HuH-7 (cell line): ENCODE data around the gene WDR90.
A peak's percentile ranks its signal among the peaks of the same experiment; 100 is the strongest.

ENCODE experiments used
- DNase-seq: peaks from one replicate; pipeline ENCODE4 v3.0.0; 2011; ENCODE audit warnings: low spot score

Gene WDR90

GRCh38 chr16:638836-639235, 10.3 kb upstream of the WDR90 start:
- no peak for DNase-seq

DNA sequence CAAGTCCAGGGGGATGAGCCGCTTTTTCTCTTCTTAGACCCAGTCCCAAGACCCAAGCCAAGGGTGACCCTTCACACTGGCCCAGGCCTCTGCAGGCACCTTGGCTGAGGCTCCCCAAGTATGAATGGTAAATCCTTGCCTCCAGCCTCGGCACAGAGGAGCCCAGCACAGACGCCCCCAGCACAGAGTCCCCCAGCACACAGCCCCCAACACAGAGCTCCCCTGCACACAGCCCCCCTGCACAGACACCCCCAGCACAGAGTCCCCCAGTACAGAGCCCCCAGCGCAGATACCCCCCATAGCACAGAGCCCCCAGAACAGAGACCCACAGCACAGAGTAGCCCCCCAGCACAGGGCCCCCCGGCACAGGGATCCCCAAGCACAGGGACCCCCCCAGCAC, 8.6 kb upstream of the WDR90 start:
- DNase-seq: no peak

DNA sequence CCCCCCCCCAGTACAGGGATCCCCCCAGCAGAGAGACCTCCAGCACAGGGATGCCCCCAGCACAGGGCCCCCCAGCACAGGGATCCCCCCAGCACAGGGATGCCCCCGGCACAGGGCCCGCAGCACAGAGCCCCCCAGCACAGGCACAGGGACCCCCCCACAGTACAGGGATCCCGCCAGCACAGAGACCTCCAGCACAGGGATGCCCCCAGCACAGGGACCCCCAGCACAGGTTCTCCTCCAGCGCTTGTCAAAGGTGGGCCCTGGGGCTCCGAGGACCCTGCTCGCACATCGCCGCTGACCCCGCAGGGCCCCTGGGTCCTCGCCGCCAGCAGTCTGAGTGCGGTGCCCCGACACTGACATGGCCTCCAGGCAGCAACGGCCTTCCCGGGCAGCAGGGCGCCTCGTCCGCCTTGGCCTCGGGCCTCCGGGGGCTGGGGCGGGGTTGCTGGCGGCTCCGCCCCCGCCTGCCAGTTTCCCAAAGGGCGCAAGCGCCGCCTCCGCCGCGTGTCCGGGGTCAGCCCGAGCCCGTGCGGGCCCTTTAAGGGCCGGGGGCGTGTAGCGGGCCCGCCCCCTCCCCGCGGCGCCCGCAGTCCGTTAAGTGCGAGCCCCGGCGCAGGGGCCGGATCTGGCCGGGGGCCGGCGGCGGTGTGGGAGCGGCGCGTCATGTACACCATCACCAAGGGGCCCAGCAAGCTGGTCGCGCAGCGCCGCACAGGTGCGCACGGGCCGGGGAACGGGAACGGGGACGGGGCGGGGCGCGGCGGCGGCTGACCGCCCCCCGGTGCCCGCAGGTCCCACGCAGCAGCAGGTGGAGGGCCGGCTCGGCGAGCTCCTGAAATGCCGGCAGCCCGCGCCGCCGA, 7.6 kb upstream of the WDR90 start, which contains the start of gene MCRIP2:
MCRIP2 (plus strand) TSS at position 503 of the 863 bp plus-strand sequence; CDS start at position 667, 164 bp downstream.
- peak; percentile 86 for DNase-seq

DNA sequence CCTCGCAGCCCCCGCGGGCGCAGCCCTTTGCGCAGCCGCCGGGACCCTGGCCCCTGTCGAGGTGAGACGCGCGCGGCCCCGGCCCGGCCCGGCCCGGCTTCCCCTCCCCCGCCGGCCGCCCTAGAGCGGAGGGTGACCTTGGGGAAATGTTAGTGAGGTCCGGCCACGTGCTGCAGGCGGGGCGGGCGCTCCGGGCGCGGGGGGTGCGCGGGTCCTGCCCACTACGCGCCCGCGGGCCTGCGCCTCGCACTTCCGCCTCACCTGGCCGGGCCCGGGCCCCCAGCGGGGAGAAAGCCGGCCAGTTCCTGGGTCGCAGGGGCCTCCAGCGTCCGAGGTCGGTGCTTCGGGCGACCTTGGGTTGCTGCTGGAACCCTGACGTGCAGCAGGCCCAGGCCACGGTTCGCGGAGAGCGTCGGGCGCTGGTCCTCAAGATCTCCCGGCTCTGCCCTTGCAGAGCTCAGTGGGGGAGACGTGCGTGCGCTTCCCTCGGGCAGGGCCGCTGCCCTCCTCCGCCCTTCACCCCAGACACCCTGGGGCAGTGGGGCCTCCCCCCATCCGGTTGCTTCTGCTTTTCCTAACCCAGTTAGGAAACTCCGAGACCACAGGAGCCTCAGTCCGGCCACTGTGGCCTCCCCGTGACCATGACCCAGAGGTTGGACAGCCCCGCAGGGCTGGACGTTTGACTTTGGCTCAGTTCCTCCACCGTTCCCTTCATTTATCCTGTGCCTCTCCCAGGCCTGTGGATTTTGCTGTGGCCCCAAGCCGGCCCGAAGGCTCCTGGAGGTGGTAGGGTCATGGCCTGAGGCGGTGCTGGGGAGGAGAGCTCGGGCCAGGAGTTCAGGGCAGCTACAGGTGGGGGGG, 6.7 kb upstream of the WDR90 start:
- peak; percentile 44 for DNase-seq

DNA sequence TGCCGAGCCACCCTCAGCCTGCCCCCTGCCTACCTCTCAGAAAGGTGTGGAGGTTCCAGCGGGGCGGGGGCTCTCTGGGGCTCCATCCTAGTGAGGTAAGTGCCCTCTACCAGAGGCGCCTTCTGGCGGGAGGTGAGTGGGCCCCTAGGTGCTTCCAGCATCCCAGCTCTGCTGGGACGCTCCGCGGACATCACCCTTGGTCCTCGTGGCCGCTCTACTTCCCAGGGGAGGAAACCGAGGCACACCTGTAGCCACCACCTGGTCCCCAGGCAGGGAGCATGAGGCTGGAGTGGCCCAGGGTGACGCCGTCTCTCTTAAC, 6.2 kb upstream of the WDR90 start:
- no peak for DNase-seq

DNA sequence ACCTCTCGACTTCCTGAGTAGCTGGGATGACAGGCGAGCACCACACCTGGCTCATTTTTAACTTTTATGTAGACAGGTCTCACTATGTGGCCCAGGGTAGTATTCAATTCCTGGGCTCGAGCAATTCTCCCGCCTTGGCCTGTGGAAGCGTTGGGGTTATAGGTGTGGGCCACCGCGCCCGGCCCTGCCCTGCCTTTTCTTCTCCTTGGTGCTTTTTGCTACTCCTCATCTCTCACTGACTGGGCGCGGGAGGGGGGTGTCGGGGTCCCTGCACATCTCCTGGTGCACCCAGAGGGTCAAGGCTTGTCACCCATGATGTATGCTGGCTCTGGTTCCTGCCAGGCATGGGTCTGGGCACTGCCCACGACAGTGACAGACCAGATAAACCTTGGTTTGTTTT, 4.6 kb upstream of the WDR90 start:
- no peak for DNase-seq

GRCh38 chr16:645852-646678, 3.1 kb upstream of the WDR90 start:
- DNase-seq: peak; percentile 61

DNA sequence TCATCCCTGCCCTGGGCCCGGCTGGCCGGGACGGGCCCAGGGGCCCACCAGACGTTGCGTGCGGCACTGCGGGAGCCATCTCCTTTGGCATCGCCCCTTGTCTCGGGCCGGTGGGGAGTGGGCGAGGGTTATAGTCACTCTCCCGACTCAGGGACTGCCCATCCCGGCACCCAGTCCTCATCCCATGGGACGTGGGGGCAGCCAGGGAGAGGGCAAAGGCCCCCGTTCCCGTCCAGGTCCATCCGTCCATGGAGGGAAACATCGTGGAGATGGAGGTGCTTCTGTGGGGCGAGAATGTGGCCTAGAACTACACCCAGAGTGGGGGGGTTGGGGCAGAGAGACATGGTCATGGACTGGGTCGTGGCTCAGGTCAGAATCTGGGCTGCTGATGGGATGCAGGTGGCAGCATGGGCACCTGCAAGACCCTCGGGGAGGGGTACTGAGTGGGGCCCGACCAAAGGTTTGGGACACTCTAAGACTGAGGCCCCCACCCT, 2.4 kb upstream of the WDR90 start:
- no peak for DNase-seq

DNA sequence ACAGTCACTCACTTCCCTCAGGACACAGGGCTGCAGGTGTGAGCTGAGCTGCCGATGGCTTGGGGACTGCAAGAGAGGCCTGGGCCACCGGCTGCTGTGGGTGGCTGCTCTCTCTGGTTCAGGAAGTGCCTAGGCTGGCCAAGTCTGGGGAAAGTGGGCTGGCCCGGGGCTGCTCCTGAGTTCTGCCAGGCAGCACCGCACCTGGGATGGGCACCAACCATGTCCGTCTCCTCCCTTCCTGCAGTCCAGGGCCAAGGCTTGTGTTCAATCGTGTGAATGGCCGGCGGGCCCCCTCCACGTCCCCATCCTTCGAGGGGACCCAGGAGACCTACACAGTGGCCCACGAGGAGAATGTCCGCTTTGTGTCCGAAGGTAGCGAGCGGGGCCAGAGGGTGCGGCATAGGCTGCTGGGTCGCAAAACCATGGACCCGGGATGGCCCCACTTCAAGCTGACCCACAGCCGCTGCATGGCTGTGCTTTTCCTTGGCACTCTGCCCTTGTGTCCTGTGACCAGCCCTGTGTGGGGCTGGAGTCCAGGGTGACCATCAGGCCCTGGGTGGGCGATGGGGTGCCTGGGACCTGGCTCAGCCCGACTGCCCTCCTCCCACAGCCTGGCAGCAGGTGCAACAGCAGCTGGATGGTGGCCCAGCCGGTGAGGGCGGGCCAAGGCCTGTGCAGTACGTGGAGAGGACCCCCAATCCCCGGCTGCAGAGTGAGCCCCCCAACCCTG, 1.8 kb upstream of the WDR90 start:
- no peak for DNase-seq

DNA sequence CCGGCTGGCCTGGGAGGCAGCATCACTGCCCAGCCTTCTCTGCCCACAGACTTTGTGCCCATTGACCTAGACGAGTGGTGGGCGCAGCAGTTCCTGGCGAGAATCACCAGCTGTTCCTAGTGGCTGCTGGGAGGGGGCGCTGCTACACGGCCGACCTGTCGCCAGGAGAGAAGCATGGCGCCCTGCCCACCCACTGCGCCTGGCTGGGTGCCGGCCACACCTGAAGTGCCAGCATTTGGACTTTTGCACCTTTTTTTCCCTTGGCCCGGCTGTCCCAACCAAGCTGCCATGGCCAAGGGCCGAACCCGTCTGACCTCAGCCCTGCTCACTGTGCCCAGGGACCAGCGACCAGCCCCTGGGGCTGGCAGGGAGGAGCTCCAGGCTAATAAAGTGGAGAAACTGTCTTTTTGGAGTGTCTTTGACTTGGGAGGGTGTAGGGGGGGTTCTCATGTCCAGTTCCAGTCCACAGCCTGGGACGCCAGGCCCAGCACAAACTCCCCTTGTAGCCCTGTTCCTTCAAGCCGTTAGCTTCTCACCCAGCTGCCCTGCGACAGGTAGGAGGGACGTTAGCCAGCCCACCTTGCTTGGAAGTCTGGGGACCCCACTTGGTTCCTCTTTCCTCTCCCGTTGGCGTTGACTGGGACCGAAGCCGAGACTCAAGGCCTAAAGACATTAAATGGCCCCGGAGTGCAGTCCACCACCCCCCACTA, 939 bp upstream of the WDR90 start:
- DNase-seq: no peak

- DNase-seq: no peak
Measured at GRCh38 chr16:649631-650030, 466 bp downstream of the WDR90 start.

DNA sequence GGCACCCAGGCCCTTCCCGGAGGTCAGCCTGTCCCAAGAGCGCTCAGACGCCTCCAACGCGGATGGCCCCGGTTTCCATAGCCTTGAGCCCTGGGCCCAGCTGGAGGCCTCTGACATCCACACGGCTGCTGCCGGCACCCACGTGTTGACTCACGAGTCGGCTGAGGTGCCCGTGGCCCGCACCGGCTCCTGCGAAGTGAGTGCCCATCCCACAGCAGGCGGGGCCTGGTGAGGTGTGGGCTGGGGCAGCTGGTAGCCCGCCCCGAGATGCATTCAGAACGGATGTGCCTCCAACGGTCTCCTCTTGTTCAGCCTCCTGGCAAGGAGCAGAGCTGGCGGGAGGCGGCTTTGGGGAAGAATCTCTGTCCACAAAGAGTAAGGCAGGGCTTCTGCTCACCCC, 2.7 kb downstream of the WDR90 start:
- DNase-seq: no peak

- DNase-seq: no peak
Measured at GRCh38 chr16:652454-653305, 3.5 kb downstream of the WDR90 start.

DNA sequence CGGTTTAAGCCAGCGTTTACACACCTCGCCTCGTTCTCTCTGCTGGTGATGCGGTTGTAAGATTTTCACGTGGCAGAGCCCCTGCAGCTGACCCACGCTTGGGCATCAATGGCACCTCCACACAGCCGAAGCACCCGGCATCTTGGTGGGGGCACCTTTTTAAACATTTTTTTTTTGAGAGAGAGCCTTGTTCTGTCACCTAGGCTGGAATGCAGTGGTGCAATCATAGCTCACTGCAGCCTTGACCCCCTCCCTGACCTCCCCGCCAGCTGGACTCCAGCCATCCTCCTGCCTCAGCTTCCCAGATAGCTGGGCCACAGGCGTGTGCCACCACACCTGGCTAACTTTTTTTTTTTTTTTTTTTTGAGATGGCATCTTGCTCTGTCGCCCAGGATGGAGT, 4.9 kb downstream of the WDR90 start:
- no peak for DNase-seq

DNA sequence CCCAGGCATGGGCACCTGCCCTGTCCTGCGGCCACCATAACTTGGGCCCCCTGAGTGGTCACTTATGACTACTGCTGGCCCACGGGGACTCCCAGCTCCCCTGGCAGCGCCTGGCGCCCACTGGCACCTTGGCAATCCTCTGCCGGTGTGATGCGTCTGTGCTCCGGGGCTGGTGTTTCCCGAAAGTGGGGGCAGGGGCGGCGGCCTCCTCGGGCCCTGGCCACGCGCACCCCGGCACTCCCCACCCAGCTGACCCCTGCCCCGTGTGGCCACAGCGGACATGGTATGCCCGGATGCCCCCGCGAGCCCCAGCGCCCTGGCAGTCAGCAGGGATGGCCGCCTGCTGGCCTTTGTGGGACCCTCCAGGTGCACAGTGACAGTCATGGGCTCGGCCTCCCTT, 8.3 kb downstream of the WDR90 start:
- DNase-seq: no peak

DNA sequence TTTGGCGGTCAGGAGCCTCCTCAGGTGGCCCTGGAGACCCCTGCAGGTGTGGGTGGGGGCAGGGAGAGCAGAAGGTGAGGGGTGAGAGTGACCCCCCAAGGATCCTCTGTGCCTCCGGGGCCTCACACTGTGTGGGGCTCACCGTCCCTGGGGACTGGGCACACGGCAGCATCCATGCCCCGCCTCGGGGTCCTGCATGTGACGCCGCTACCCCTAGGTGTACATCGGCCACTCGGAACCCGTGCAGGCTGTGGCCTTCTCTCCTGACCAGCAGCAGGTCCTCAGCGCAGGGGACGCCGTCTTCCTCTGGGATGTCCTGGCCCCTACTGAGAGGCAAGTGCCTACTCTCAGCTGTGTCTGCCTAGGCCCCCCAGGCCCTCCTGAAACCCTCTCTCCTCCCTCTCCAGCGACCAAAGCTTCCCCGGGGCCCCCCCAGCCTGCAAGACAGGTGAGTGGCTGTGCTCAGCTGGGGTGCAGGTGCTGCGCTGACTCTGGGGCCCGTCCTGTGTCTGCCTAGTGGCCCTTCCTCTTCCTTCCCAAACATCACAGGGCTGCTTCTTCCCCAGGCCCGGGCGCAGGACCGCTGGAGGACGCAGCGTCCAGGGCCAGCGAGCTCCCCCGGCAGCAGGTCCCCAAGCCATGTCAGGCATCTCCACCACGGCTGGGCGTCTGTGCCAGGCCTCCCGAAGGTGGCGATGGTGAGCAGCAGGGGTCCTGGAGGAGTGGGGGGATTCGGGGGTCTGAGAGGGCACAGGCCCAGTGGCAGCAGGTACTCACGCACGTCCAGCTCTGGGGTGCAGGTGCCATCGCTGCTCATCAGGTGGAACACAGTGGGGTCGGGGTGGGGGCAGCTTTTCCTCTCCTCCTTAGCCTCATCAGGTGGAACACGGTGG, 9.8 kb downstream of the WDR90 start:
- no peak for DNase-seq

GRCh38 chr16:659618-660017, 10.5 kb downstream of the WDR90 start:
- DNase-seq: no peak

DNA sequence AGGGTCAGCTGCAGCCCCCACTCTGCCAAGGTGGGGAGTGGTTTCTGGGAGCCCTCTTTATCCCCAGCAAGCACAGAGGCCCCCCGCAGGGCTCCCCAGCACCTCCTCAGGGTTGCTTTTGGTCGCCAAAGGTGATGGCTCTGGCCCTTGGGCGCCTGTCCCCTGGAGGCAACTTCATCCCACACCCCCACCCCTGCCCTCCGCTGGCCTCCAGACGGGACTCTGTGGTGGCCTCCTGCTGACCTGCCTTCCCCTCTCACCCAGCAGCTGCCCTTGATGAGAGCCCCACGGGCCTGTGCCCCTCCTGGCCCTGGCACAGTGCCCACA, 10.9 kb downstream of the WDR90 start:
- DNase-seq: no peak
